Stimulated activated CD4-positive, alpha-beta T cell treated with anti-CD3 and anti-CD28 coated beads, Interleukin-4, amount 100 ng/mL, for 4 hours (primary cell): ENCODE data around the gene NUCB1.
A peak's percentile ranks its signal among the peaks of the same experiment; 100 is the strongest.

ENCODE experiments used
- DNase-seq, 2 experiments: peaks; one replicate each; pipeline ENCODE4 v3.0.0-alpha.2; 2020

Gene NUCB1

GRCh38 chr19:48935864-48936263 is 35.8 kb downstream of the NUCB1 start:
- no peak for DNase-seq

GRCh38 chr19:48938256-48938655 is 38.1 kb downstream of the NUCB1 start:
- DNase-seq = no peak

GRCh38 chr19:48940902-48941301 is 40.8 kb downstream of the NUCB1 start:
- DNase-seq = no peak

GRCh38 chr19:48943081-48943480 is 43.0 kb downstream of the NUCB1 start:
- no peak for DNase-seq

GRCh38 chr19:48945415-48945814 is 45.3 kb downstream of the NUCB1 start:
- DNase-seq = no peak

- DNase-seq = no peak
Observed at GRCh38 chr19:48945817-48946216, 45.7 kb downstream of the NUCB1 start.

GRCh38 chr19:48946463-48947257 is 46.5 kb downstream of the NUCB1 start:
- DNase-seq = no peak

- no peak for DNase-seq
Observed at GRCh38 chr19:48947258-48947542, 47.1 kb downstream of the NUCB1 start.

- no peak for DNase-seq
Observed at GRCh38 chr19:48950159-48950558, 50.0 kb downstream of the NUCB1 start.

GRCh38 chr19:48950830-48951519 is 50.9 kb downstream of the NUCB1 start:
- no peak for DNase-seq

GRCh38 chr19:48953141-48953540 is 53.0 kb downstream of the NUCB1 start:
- DNase-seq = no peak

GRCh38 chr19:48953990-48954594 is 54.0 kb downstream of the NUCB1 start:
- no peak for DNase-seq

- peak; percentile 86 to 94 for DNase-seq
Observed at GRCh38 chr19:48954595-48955307, 54.6 kb downstream of the NUCB1 start, which contains the start of gene BAX. TSS of gene BAX (plus strand) at chr19:48954875. CDS start at chr19:48954929, 54 bp downstream.

GRCh38 chr19:48955308-48955958 is 55.3 kb downstream of the NUCB1 start:
- no peak for DNase-seq

- no peak for DNase-seq
Observed at GRCh38 chr19:48958006-48958405, 57.9 kb downstream of the NUCB1 start.

GRCh38 chr19:48959341-48960239 is 59.5 kb downstream of the NUCB1 start:
- DNase-seq = no peak

GRCh38 chr19:48961051-48961649 is 61.0 kb downstream of the NUCB1 start:
- no peak for DNase-seq

- DNase-seq = no peak
Observed at GRCh38 chr19:48961673-48962028, 61.5 kb downstream of the NUCB1 start.

GRCh38 chr19:48962029-48962848 is 62.1 kb downstream of the NUCB1 start:
- DNase-seq = no peak

- DNase-seq = no peak
Observed at GRCh38 chr19:48962849-48963165, 62.7 kb downstream of the NUCB1 start.
